Parathyroid adenoma (tissue), 2 donors: ENCODE results near the gene GNG5.

Experiments used
- H2AFZ ChIP-seq: fragments of 300-600 bp; sonication (generic); one replicate; pipeline ENCODE4 v1.7.0; 2017; ENCODE audit warnings: antibody characterized with exemption, mild to moderate bottlenecking
- H3K27ac ChIP-seq: fragments of 300-600 bp; sonication (generic); one replicate; pipeline ENCODE4 v1.7.0; 2017
- H3K27me3 ChIP-seq: fragments of 300-600 bp; sonication (generic); one replicate; pipeline ENCODE4 v1.7.0; 2017; ENCODE audit warnings: low read length; ENCODE audit not compliant: control insufficient read depth, insufficient read depth
- H3K36me3 ChIP-seq: fragments of 300-600 bp; sonication (generic); one replicate; pipeline ENCODE4 v1.7.0; 2017; ENCODE audit warnings: low read length; ENCODE audit not compliant: control insufficient read depth, insufficient read depth
- H3K4me1 ChIP-seq: fragments of 300-600 bp; sonication (generic); one replicate; pipeline ENCODE4 v1.7.0; 2017; ENCODE audit warnings: control low read depth
- H3K4me2 ChIP-seq: fragments of 300-600 bp; sonication (generic); one replicate; pipeline ENCODE4 v1.7.0; 2017; ENCODE audit warnings: low read length
- H3K4me3 ChIP-seq: fragments of 300-600 bp; sonication (generic); one replicate; pipeline ENCODE4 v1.7.0; 2017; ENCODE audit warnings: low read depth, low read length
- H3K79me2 ChIP-seq: fragments of 300-600 bp; sonication (generic); one replicate; pipeline ENCODE4 v1.7.0; 2017; ENCODE audit warnings: control low read depth
- H3K9ac ChIP-seq: fragments of 300-600 bp; sonication (generic); one replicate; pipeline ENCODE4 v1.7.0; 2017; ENCODE audit warnings: mild to moderate bottlenecking
- H3K9me3 ChIP-seq: fragments of 300-600 bp; sonication (generic); one replicate; pipeline ENCODE4 v1.7.0; 2017; ENCODE audit warnings: low read length; ENCODE audit not compliant: control insufficient read depth
- CTCF ChIP-seq: fragments of 300-600 bp; sonication (generic); IDR thresholded peaks from one replicate; pipeline ENCODE4 v1.7.0; 2017; ENCODE audit warnings: antibody characterized with exemption, mild to moderate bottlenecking
- donor health status: primary hyperparathyroidism.

GNG5 gene

GRCh38 chr1:84538599-84538998 lies 32.2 kb upstream of the GNG5 start:
- Histone ChIP-seq H3K27me3 (no peaks in the 10 kb centered on the region), H3K4me2 (no peak overlapping the region), H3K9ac (no peak overlapping the region), H3K4me1 (no peaks in the 10 kb centered on the region), H3K36me3 (no peaks in the 10 kb centered on the region), H3K9me3 (no peaks in the 10 kb centered on the region), H3K27ac (no peak overlapping the region), H2AFZ (no peak overlapping the region), H3K4me3 (no peak overlapping the region), H3K79me2 (no peaks in the 10 kb centered on the region)
- no peak for TF ChIP-seq CTCF

GRCh38 chr1:84525779-84526178 lies 19.4 kb upstream of the GNG5 start:
- no peak for TF ChIP-seq CTCF
- no peaks in the 10 kb centered on the region for H3K79me2 ChIP-seq
- no peak overlapping the region for H3K4me3 ChIP-seq
- no peak overlapping the region for H3K27ac ChIP-seq
- H3K9ac ChIP-seq = no peak overlapping the region
- H3K4me2 ChIP-seq = no peak overlapping the region
- H3K36me3 ChIP-seq = no peaks in the 10 kb centered on the region
- H2AFZ ChIP-seq = no peak overlapping the region
- H3K9me3 ChIP-seq = no peaks in the 10 kb centered on the region
- no peaks in the 10 kb centered on the region for H3K27me3 ChIP-seq
- no peaks in the 10 kb centered on the region for H3K4me1 ChIP-seq

GRCh38 chr1:84524590-84524989 lies 18.2 kb upstream of the GNG5 start:
- no peak for TF ChIP-seq CTCF
- H3K79me2 ChIP-seq = no peaks in the 10 kb centered on the region
- H2AFZ ChIP-seq = no peak overlapping the region
- no peaks in the 10 kb centered on the region for H3K9me3 ChIP-seq
- H3K27me3 ChIP-seq = no peaks in the 10 kb centered on the region
- no peak overlapping the region for H3K9ac ChIP-seq
- H3K4me1 ChIP-seq = no peaks in the 10 kb centered on the region
- no peak overlapping the region for H3K4me3 ChIP-seq
- no peak overlapping the region for H3K27ac ChIP-seq
- H3K4me2 ChIP-seq = no peak overlapping the region
- H3K36me3 ChIP-seq = no peaks in the 10 kb centered on the region

GRCh38 chr1:84510668-84511067 lies 4.3 kb upstream of the GNG5 start:
- Histone ChIP-seq H3K36me3 (no peaks in the 10 kb centered on the region), H3K27me3 (no peaks in the 10 kb centered on the region), H3K4me1 (no peaks in the 10 kb centered on the region), H3K9me3 (no peaks in the 10 kb centered on the region), H3K4me2 (no peak overlapping the region), H2AFZ (no peak overlapping the region), H3K4me3 (no peak overlapping the region), H3K79me2 (no peaks in the 10 kb centered on the region), H3K9ac (no peak overlapping the region), H3K27ac (no peak overlapping the region)
- TF ChIP-seq CTCF = no peak

- Histone ChIP-seq H3K27me3 (no peaks in the 10 kb centered on the region), H3K27ac (no peak overlapping the region), H2AFZ (no peak overlapping the region), H3K79me2 (no peaks in the 10 kb centered on the region), H3K4me2 (no peak overlapping the region), H3K9me3 (no peaks in the 10 kb centered on the region), H3K36me3 (no peaks in the 10 kb centered on the region), H3K4me3 (no peak overlapping the region), H3K4me1 (no peaks in the 10 kb centered on the region), H3K9ac (no peak overlapping the region)
- TF ChIP-seq CTCF = no peak
These were observed 3.8 kb upstream of the GNG5 start for GRCh38 chr1:84510165-84510564.
